ENCODE measurements around the gene KLHL18.
"Not testable (repeated sequence)": the region's sequence is repeated elsewhere in the genome, so short reads cannot be mapped to it uniquely, and the experiment has no call there.

Gene KLHL18

GRCh38 chr3:47365213-47366153, 82.7 kb downstream of the KLHL18 start:
- DNase-seq (ENCODE audit: low read depth) = no peak

GRCh38 chr3:47366833-47367232, 84.1 kb downstream of the KLHL18 start:
- DNase-seq (ENCODE audit: low read depth) = no peak

GRCh38 chr3:47367631-47368030, 84.9 kb downstream of the KLHL18 start:
- DNase-seq (ENCODE audit: low read depth) = no peak

- DNase-seq (ENCODE audit: low read depth) = not testable (repeated sequence)
Observed at GRCh38 chr3:47370020-47370419, 87.3 kb downstream of the KLHL18 start.

- DNase-seq (ENCODE audit: low read depth) = no peak
Observed at GRCh38 chr3:47370887-47371697, 88.3 kb downstream of the KLHL18 start.

GRCh38 chr3:47374587-47374986, 91.8 kb downstream of the KLHL18 start:
- no peak for DNase-seq (ENCODE audit: low read depth)

- DNase-seq (ENCODE audit: low read depth) = no peak
Observed at GRCh38 chr3:47376393-47376792, 93.6 kb downstream of the KLHL18 start.

GRCh38 chr3:47377186-47377585, 94.4 kb downstream of the KLHL18 start:
- no peak for DNase-seq (ENCODE audit: low read depth)

GRCh38 chr3:47378869-47379268, 96.1 kb downstream of the KLHL18 start:
- DNase-seq (ENCODE audit: low read depth) = no peak

GRCh38 chr3:47379411-47379899, 96.7 kb downstream of the KLHL18 start:
- no peak for DNase-seq (ENCODE audit: low read depth)

- no peak for DNase-seq (ENCODE audit: low read depth)
Observed at GRCh38 chr3:47380026-47380600, 97.4 kb downstream of the KLHL18 start.

GRCh38 chr3:47380601-47381316, 98.0 kb downstream of the KLHL18 start, which contains the start of gene PTPN23:
Gene PTPN23, plus strand, starts transcription at chr3:47381021. Its CDS starts 76 bp downstream, at chr3:47381097.
- peak; percentile 98 for DNase-seq (ENCODE audit: low read depth)

- peak; percentile 36 for DNase-seq (ENCODE audit: low read depth)
Observed at GRCh38 chr3:47381317-47382157, 98.8 kb downstream of the KLHL18 start.

GRCh38 chr3:47384425-47384824, 101.7 kb downstream of the KLHL18 start:
- DNase-seq (ENCODE audit: low read depth) = no peak

GRCh38 chr3:47385007-47385406, 102.3 kb downstream of the KLHL18 start:
- no peak for DNase-seq (ENCODE audit: low read depth)

- no peak for DNase-seq (ENCODE audit: low read depth)
Observed at GRCh38 chr3:47385796-47386195, 103.1 kb downstream of the KLHL18 start.

GRCh38 chr3:47392933-47393332, 110.2 kb downstream of the KLHL18 start:
- DNase-seq (ENCODE audit: low read depth) = no peak

- no peak for DNase-seq (ENCODE audit: low read depth)
Observed at GRCh38 chr3:47394140-47394870, 111.6 kb downstream of the KLHL18 start.

GRCh38 chr3:47394881-47395280, 112.1 kb downstream of the KLHL18 start:
- no peak for DNase-seq (ENCODE audit: low read depth)

Measured in T follicular helper cell (primary cell).